HG03521 (cell line): ENCODE data around the gene TNFAIP3.
A peak's percentile ranks its signal among the peaks of the same experiment; 100 is the strongest.

Experiments
- ATAC-seq: cut with Tn5 transposase; IDR thresholded peaks from one replicate; pipeline ENCODE4 v1.9.1; 2021; ENCODE audit warnings: mild to moderate bottlenecking, moderate library complexity; ENCODE audit not compliant: unreplicated experiment

TNFAIP3 gene

DNA sequence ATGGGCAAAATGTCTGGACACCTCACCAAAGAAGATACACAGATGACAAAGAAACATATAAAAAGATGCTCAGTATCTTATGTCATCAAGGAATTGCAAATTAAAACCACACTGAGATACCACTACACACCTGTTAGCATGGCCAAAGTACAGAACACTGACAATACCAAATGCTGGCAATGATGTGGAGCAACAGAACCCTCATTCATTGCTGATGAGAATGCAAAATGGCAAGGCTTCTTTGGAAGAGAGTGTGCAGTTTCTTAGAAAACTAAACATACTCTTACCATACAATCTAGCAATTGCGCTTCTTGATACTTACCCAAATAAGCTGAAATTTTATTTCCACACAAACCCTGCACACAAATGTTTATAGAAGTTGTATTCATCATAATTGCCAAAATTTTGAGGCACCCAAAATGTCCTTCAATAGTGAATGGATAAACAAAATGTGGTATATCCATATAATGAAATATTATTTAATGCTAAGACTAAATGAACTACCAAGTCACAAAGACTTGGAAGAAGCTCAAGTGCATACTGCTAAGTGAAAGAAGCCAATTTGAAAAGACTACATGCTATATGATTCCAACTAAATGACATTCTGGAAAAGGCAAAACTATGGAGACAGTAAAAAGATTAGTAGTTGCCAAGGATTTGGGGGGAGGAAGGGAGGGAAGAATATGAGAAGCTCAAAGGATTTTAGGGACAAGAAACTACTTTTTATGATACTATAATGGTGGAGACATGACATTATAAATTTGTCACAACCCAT lies 50.7 kb downstream of the TNFAIP3 start:
- ATAC-seq, result no peak

DNA sequence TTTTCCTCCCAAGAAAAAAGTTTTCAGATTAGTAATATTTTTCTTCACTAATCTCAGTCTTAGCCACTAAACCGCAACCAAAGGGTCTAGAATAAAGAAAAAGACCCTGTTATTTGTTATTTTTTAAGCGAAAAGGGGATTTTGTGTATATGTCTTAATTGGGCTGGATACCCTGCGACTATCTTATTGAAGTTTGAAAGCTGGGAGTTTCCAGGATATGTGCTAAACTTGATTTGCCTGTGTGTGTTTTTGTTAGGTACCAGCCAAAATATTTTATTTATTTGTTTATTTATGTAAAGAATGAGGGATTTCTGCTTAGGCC lies 52.4 kb downstream of the TNFAIP3 start:
- no peak for ATAC-seq

DNA sequence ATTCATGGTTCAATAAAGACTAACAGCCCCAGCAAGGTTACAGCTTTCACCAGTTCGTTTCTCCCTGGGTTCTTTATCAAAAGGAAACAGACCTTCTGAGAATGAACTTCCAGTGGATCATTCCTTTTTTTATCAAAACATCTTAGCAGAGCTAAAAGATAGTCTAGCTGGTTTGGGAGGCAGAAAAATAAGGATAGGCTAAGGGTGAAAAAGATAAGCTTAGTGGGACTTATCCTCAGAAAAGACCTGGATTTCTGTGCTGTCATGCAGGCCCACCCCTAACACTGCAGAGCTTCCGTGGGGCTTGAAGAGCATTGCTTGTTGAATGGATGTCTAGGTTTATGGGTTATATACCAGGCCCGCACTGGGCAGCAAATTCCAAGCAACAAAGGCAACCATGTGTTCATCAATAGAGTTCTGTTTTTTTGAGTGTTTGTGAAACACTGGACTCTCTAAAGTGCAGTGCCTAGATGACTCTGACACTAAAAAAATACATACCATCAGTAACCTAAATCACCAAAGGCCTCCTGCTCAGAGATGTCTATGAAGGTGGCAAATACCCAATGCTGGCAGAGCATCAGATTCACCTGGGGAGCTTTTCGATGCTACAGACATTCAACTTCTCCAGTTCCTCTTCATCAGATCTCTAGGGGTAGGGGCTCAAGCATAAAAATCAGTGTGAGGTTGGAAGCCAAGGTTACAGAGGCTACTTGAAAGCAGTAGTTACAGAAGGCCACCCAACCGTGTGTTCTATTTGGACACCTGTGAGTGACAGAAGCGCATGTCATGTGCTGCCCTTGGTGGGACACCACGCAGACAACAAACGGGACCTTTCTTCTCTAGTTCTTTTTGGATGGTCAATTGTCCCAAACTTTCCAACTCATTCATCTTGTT lies 53.0 kb downstream of the TNFAIP3 start:
- no peak for ATAC-seq

DNA sequence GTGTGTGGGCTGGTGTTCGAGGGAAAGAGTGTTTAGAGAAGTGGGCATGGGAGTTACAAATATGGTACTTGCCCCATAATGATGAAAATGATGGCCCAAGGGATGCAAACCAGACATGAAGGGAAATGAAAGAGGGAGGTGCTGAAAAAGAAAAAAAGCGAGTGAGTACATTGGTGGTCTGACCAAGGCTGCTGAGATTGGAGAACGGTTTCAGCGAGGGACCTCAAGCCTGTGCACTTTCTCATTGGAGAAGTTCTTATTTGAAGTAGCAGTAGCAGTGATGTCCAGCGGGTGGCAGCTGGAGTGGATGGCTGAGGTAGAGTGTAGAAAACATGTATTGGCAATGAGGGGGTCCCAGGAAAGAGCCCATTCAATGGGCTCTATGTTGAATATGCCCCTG lies 54.8 kb downstream of the TNFAIP3 start:
- ATAC-seq, result no peak

DNA sequence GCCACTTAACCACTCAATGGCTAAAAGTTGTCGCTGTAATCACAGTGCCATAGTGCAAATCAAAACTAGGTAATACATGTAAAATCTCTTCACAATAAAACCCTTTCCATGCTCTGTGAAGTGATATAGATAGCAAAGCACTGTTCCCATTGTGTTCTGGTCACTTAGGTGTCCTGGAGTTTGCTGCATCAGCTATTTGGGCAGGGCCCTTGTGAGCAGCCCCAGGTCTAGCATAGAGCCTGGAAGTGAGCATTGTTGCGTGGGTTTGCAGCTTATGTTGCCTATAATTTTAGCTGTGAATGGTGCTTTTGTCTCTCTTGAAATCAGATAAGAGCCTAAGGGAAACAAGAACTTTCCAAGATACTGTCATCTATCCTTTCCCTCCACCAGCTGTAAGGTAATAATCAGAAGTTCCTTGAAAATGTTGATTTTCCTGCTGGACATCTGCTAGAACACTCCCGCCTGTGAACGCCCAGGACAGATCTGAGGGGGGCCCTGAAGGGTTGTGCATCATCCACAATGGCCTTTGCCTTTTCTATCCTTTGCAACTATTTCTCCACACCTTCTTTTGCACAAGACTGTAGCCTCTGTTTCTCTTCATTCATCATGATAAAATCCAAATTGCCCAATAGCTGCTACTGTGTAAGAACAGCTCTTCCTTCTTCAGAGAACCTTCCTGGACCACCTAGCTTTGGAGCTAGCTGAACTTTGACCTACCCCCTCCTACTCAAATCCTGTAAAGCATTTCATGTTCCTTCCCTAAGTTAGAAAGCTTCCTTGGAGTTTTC lies 57.0 kb downstream of the TNFAIP3 start:
- ATAC-seq, result no peak

DNA sequence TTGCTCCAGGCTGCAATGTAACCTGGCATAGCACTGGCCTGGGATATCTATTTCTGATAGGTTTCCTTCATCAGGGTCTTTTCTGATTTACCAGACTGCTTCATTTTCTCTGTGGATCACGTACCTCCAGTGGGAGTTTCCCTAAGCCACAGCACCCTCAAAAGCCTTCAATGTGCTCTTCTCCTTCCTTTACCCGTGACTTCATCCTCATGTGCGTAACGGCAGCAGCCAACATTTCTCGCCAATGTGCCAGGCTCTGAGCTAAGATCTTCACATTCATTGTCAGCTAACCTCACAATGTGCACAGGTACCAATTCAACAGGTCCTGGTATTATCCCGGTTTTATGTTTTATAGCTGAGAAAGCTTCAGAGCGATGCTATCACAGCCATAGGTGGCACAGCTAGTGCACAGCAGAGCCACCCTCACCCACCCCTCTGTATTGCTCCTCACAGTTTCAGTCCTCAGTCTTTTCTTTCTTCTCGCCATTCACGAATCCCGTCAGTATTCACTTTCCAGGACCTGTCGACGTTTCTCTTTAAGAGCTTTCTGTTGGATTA lies 58.2 kb downstream of the TNFAIP3 start:
- ATAC-seq, result no peak

DNA sequence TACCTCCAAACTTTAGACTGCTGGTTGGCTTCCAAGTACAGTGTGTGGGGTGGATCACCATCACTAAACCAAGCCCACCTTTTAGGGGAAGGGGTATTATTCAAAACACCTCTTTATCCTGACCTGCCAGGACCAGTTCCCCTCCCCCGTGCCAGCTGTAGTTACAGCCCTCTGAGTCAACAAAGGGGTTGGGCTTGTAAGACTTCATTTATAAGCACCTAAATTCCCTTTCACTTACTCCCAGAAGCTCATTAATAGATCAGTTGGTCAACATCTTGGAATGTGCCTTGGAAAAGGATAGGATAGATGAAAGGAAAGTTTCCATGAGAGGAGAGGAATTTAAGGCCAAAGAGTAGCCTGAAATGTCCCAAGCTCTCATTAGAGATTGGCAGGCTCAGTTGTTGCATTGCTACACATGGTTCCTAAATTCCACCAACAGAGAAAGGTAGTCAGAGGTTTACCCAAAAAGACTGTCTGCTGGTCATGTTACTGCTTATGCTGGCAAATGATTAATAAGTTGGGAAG lies 59.2 kb downstream of the TNFAIP3 start:
- no peak for ATAC-seq

DNA sequence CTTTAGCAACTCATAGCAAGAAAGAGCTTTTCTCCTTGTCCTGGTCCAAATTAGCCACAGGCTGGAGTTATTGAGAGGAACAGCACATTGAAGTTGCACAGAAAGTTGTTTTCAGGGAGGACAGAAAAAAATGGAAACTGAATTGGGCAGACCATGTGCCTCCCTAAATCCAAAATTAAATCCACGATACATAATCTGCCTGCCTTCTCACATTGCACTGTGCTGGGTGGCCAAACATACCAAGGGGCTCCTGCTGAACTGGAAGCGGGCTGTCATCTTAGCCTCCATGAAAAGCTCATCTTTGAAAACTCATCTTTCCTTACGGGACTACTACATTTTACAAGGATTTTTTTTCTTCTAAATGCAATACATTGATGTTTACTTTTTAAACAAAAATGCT lies 59.9 kb downstream of the TNFAIP3 start:
- no peak for ATAC-seq

DNA sequence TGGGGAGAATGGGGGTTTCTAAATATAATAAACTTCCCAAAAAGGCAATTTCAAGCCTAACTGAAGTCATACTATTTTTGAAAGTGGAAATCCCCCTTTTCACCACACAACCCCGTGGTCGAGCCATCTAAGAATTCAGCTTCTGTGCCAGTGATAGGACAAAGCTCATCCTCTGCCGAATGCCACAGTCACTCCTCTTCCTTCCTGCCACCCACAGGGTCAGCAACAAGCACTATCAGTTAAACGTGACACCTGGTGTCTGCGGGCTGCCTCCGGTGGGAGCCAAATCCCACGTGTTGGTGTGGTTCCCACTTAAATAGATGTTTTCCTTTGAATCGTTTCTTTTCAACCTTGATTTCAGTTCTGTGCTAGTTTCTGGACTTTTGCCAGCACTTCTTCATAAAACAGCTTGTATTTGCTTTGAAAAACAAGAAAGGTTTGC lies 60.7 kb downstream of the TNFAIP3 start:
- ATAC-seq, result peak; percentile 90

DNA sequence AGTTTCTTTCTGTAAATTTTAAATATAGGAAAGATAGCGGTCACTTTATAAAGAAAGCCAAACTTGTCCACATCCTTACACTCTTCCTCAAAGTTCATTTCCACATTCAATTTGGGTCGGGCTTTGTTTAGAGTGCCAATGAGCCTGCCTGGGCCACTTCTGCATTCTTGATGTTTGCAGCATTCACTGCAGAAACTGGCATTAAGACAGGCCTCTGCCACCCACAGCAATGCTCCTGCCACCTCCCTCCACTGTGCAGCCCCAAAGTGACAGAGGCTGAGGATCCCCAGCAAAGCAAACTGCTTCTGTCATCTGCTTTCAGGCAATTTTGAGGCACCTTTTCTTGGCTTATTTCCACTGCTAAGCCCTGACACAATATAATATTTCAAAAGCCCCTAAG lies 61.2 kb downstream of the TNFAIP3 start:
- no peak for ATAC-seq

DNA sequence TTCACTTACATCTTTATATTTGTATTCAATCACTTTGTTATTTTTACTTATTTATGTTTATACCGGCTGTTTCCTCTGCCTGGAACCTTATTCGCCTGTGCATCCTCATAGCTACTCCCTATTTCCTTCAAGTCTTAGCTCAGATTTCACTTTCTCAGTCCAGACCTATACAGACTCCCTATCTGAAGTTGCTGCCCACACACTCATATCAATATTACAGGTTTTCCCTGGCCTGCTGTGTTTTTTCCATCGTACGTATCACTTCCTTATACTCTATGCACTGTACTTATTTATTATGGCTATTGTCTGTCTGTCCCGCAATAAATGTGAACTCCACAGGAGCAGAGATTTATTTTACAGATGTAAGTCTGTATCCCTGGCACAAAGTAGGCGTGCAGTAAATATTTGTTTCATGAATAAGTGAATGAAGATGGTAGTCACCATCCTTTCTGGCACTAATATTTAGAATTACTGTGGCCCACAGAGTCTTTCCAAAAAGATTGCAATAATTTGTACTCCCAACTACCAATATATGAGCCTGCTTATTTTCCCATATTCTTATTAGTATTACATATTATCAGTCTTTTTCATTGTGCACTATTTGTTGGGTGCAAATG lies 64.9 kb downstream of the TNFAIP3 start:
- ATAC-seq, result no peak
